HL-60 (cell line): ENCODE measurements around the gene HOXD11.

Experiments
- GABPA ChIP-seq: IDR thresholded peaks from 2 replicates; pipeline ENCODE4 v1.6.1; 2012; ENCODE audit warnings: low read depth
- TF ChIP-seq, protein P1 (sequence below): IDR thresholded peaks from one replicate; pipeline ENCODE4 v1.5.1; 2011; ENCODE audit warnings: low read length, control low read depth, inconsistent platforms; ENCODE audit not compliant: insufficient read depth

DNA sequence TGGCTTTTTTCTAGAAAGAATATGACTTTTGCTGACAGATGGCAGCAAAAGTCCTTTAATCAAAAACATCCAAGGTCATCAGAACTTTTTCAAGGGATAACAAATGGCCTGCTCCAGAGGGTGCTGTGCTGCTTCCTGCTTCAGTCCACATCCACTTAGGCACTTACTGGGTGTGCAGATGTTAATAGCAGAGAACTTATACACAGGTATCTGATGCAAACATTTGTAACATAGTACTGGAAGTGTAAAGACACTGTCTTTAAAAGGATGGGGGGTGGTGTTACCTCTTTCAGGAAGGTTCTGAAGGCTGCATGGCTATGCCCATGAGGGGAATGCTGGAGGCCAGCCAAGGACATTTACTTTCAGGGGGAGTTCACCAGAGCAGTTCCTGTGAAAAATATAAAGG lies 28.0 kb downstream of the HOXD11 start:
- TF ChIP-seq, protein P1, sequence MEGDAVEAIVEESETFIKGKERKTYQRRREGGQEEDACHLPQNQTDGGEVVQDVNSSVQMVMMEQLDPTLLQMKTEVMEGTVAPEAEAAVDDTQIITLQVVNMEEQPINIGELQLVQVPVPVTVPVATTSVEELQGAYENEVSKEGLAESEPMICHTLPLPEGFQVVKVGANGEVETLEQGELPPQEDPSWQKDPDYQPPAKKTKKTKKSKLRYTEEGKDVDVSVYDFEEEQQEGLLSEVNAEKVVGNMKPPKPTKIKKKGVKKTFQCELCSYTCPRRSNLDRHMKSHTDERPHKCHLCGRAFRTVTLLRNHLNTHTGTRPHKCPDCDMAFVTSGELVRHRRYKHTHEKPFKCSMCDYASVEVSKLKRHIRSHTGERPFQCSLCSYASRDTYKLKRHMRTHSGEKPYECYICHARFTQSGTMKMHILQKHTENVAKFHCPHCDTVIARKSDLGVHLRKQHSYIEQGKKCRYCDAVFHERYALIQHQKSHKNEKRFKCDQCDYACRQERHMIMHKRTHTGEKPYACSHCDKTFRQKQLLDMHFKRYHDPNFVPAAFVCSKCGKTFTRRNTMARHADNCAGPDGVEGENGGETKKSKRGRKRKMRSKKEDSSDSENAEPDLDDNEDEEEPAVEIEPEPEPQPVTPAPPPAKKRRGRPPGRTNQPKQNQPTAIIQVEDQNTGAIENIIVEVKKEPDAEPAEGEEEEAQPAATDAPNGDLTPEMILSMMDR, result no peak
- no peak for TF ChIP-seq GABPA
